A673 (cell line): ENCODE results near the gene TENM4. TPM values are rescaled to one million over a fixed set of nuclear protein-coding genes. Genes with fewer than 3 reads are reported as not detected.

Experiments used
- BruUV-seq: library from RNA; stranded (reverse); fragments of 400-500 nt; replicated peaks from 2 replicates; lab custom pipeline; 2021; lab: Mats Ljungman, UMichigan
- CTCF ChIA-PET: fragments of 300-600 bp; sonication (Branson Sonifier 250); formaldehyde crosslinking; loops from one replicate; lab custom pipeline; 2022; ENCODE audit warnings: antibody characterized with exemption; lab: Charles Lee
- POLR2A ChIA-PET: fragments of 300-600 bp; sonication (Branson Sonifier 250); formaldehyde crosslinking; loops from one replicate; lab custom pipeline; 2022; ENCODE audit warnings: antibody characterized with exemption; ENCODE audit not compliant: low non-redundant PET; lab: Charles Lee
- DNase-seq: peaks from one replicate; pipeline ENCODE4 v3.0.0-alpha.2; 2015; ENCODE audit warnings: low spot score
- H3K27ac ChIP-seq: fragments of 200-600 bp; sonication (generic); 2 replicates; pipeline ENCODE4 v1.5.1; 2016; ENCODE audit warnings: mixed run types, low read depth, mild to moderate bottlenecking, mixed read lengths, antibody characterized with exemption, low read length; ENCODE audit not compliant: poor library complexity, severe bottlenecking
- H3K27me3 ChIP-seq: fragments of 200-600 bp; sonication (generic); replicated peaks from 2 replicates; pipeline ENCODE4 v1.6.1; 2017; ENCODE audit warnings: mixed run types, low read depth, mild to moderate bottlenecking, mixed read lengths, antibody characterized with exemption, low read length; ENCODE audit not compliant: insufficient read depth, poor library complexity
- H3K36me3 ChIP-seq: fragments of 200-600 bp; sonication (generic); 2 replicates; pipeline ENCODE4 v1.6.1; 2016; ENCODE audit warnings: mixed run types, mild to moderate bottlenecking, mixed read lengths, antibody characterized with exemption, low read length; ENCODE audit not compliant: insufficient read depth, poor library complexity, severe bottlenecking
- H3K4me1 ChIP-seq: fragments of 200-600 bp; sonication (generic); 2 replicates; pipeline ENCODE4 v1.6.1; 2017; ENCODE audit warnings: mixed run types, mild to moderate bottlenecking, mixed read lengths, antibody characterized with exemption, low read length; ENCODE audit not compliant: insufficient read depth, poor library complexity, severe bottlenecking
- H3K4me3 ChIP-seq: fragments of 200-600 bp; sonication (generic); 2 replicates; pipeline ENCODE4 v1.5.1; 2016; ENCODE audit warnings: low read depth, mixed run types, mild to moderate bottlenecking, mixed read lengths, low read length; ENCODE audit not compliant: poor library complexity, severe bottlenecking
- H3K9me3 ChIP-seq: fragments of 200-600 bp; sonication (generic); 2 replicates; pipeline ENCODE4 v1.6.1; 2016; ENCODE audit warnings: mixed run types, low read depth, mild to moderate bottlenecking, mixed read lengths, antibody characterized with exemption, low read length; ENCODE audit not compliant: poor library complexity, severe bottlenecking
- CTCF ChIP-seq: fragments of 300-800, 200-600 bp; sonication (generic); conservative IDR thresholded peaks from 2 replicates; pipeline ENCODE4 v1.5.1; 2017; ENCODE audit warnings: low read depth, mild to moderate bottlenecking, antibody characterized with exemption, low read length, moderate library complexity, mixed read lengths
- EZH2 ChIP-seq: fragments of 200-600 bp; sonication (generic); IDR thresholded peaks from 2 replicates; pipeline ENCODE4 v1.6.1; 2017; ENCODE audit warnings: borderline replicate concordance, low read depth, mild to moderate bottlenecking, mixed read lengths, antibody characterized with exemption, low read length; ENCODE audit not compliant: poor library complexity, severe bottlenecking
- intact Hi-C: fragments of 100-400 bp; cut with micrococcal nuclease; formaldehyde crosslinking; loops from one replicate; pipeline ENCODE4 v1.10.0; 2022; ENCODE audit not compliant: unreplicated experiment
- total RNA-seq: library from RNA; stranded (reverse); gene quantifications from 2 replicates; pipeline ENCODE4 v1.2.3, GENCODE V29; 2021

TENM4 gene
- total RNA-seq, 1 experiment from 2014 or later, result 0.11 TPM

- Histone ChIP-seq H3K36me3 (no peaks in the 10 kb centered on the region), H3K27me3 (peaks cover 5% of the 10 kb centered on the region), H3K27ac (no peak overlapping the region), H3K4me1 (no peaks in the 10 kb centered on the region), H3K9me3 (no peaks in the 10 kb centered on the region), H3K4me3 (no peak overlapping the region)
- BruUV-seq, result no TSS peak
- intact Hi-C loops, result no loop called here
- ChIA-PET POLR2A (no interaction called here), CTCF (interaction anchor here (1.0 kb wide), 1 partner anchor 269 kb away, joined by 4 read pairs; no protein-coding TSS in a partner anchor)
- no peak for DNase-seq
- TF ChIP-seq CTCF, result no peak
Measured at GRCh38 chr11:78831571-78831970, 609.3 kb downstream of the TENM4 start.

- Histone ChIP-seq H3K27me3 (peaks cover 5% of the 10 kb centered on the region), H3K27ac (no peak overlapping the region), H3K36me3 (no peaks in the 10 kb centered on the region), H3K4me1 (no peaks in the 10 kb centered on the region), H3K4me3 (no peak overlapping the region), H3K9me3 (no peaks in the 10 kb centered on the region)
- intact Hi-C loops, result no loop called here
- no peak for DNase-seq
- ChIA-PET POLR2A (no interaction called here), CTCF (no interaction called here)
- no TSS peak for BruUV-seq
- TF ChIP-seq EZH2 (no peak), CTCF (no peak)
Measured at GRCh38 chr11:78830277-78830819, 610.5 kb downstream of the TENM4 start.

GRCh38 chr11:78829146-78829545 is 611.7 kb downstream of the TENM4 start:
- Histone ChIP-seq H3K4me3 (no peak overlapping the region), H3K27ac (no peak overlapping the region), H3K27me3 (peaks cover 5% of the 10 kb centered on the region), H3K9me3 (no peaks in the 10 kb centered on the region), H3K4me1 (no peaks in the 10 kb centered on the region), H3K36me3 (no peaks in the 10 kb centered on the region)
- BruUV-seq, result no TSS peak
- intact Hi-C loops, result no loop called here
- ChIA-PET POLR2A (no interaction called here), CTCF (no interaction called here)
- no peak for DNase-seq
- no peak for TF ChIP-seq CTCF
- no peak for TF ChIP-seq EZH2
